Measurements from ENCODE around the gene FKBP2. TPM values are rescaled to one million over a fixed set of nuclear protein-coding genes. Genes with fewer than 3 reads are reported as not detected.

Gene FKBP2
- 124 to 151 TPM (median 130 TPM) in 5 replicates for total RNA-seq (2022; extraction: Qiagen RNA extraction)

GRCh38 chr11:64240435-64241240 lies at the start of gene FKBP2:
Gene FKBP2, plus strand, starts transcription at chr11:64241095. Its CDS starts 1,293 bp downstream, at chr11:64242388.

GRCh38 chr11:64206457-64207255 lies 34.2 kb upstream of the FKBP2 start, which contains the start of gene FERMT3:
Gene FERMT3, plus strand, starts transcription at chr11:64206721. Its CDS starts 644 bp downstream, at chr11:64207365.

GRCh38 chr11:64225608-64226506 lies 15.0 kb upstream of the FKBP2 start, which contains the start of the genes NUDT22 and TRPT1:
Gene NUDT22, plus strand, starts transcription at chr11:64226274. Its CDS starts 379 bp downstream, at chr11:64226653.
Gene TRPT1, minus strand, starts transcription at chr11:64226186. Its CDS starts 326 bp downstream, at chr11:64225860.

GRCh38 chr11:64230171-64230984 lies 10.5 kb upstream of the FKBP2 start, which contains the start of gene DNAJC4:
Gene DNAJC4, plus strand, starts transcription at chr11:64230548. Its CDS starts 307 bp downstream, at chr11:64230855.

GRCh38 chr11:64233913-64234586 lies 6.8 kb upstream of the FKBP2 start, which contains the start of gene VEGFB:
Gene VEGFB, plus strand, starts transcription at chr11:64234584. Its CDS starts 250 bp downstream, at chr11:64234834.

GRCh38 chr11:64246871-64247728 lies 6.2 kb downstream of the FKBP2 start, which contains the start of gene PPP1R14B:
Gene PPP1R14B, minus strand, starts transcription at chr11:64246943. Its CDS starts 270 bp downstream, at chr11:64246673.

GRCh38 chr11:64251016-64251752 lies 10.3 kb downstream of the FKBP2 start, which contains the start of gene PLCB3:
Gene PLCB3, plus strand, starts transcription at chr11:64251530. Its CDS starts 120 bp downstream, at chr11:64251650.

GRCh38 chr11:64284048-64284961 lies 43.4 kb downstream of the FKBP2 start, which contains the start of gene BAD:
Gene BAD, minus strand, starts transcription at chr11:64284665. Its CDS starts 297 bp downstream, at chr11:64284368.

GRCh38 chr11:64284962-64285884 lies 44.3 kb downstream of the FKBP2 start, which contains the start of gene GPR137:
Gene GPR137, plus strand, starts transcription at chr11:64285848. Its CDS starts 677 bp downstream, at chr11:64286525.

GRCh38 chr11:64291262-64291751 lies 50.4 kb downstream of the FKBP2 start, which contains the start of gene KCNK4:
Gene KCNK4, plus strand, starts transcription at chr11:64291302. Its CDS starts 1,717 bp downstream, at chr11:64293019.

Other genes starting within 250 kb of the FKBP2 start
- 0.03 to 0.10 TPM (median 0.06 TPM) in 4 of 5 replicates, not detected in the other for gene FLRT1, start 205.2 kb upstream of the FKBP2 start, total RNA-seq (2022; extraction: Qiagen RNA extraction)
- gene MACROD1, start 75.0 kb upstream of the FKBP2 start, total RNA-seq (2022; extraction: Qiagen RNA extraction), result 11.4 to 17.0 TPM (median 13.6 TPM) in 5 replicates
- gene STIP1, start 54.9 kb upstream of the FKBP2 start, total RNA-seq (2022; extraction: Qiagen RNA extraction), result 221 to 250 TPM (median 241 TPM) in 5 replicates
- gene FERMT3, start 34.4 kb upstream of the FKBP2 start, total RNA-seq (2022; extraction: Qiagen RNA extraction), result 0.52 to 2.3 TPM (median 1.5 TPM) in 5 replicates
- 19.7 to 25.1 TPM (median 23.2 TPM) in 5 replicates for gene TRPT1, start 14.9 kb upstream of the FKBP2 start, total RNA-seq (2022; extraction: Qiagen RNA extraction)
- 30.1 to 40.4 TPM (median 39.0 TPM) in 5 replicates for gene NUDT22, start 14.8 kb upstream of the FKBP2 start, total RNA-seq (2022; extraction: Qiagen RNA extraction)
- 17.3 to 22.9 TPM (median 19.6 TPM) in 5 replicates for gene DNAJC4, start 10.5 kb upstream of the FKBP2 start, total RNA-seq (2022; extraction: Qiagen RNA extraction)
- gene VEGFB, start 6.5 kb upstream of the FKBP2 start, total RNA-seq (2022; extraction: Qiagen RNA extraction), result 34.1 to 50.0 TPM (median 49.1 TPM) in 5 replicates
- 240 to 390 TPM (median 370 TPM) in 5 replicates for gene PPP1R14B, start 5.8 kb downstream of the FKBP2 start, total RNA-seq (2022; extraction: Qiagen RNA extraction)
- 16.0 to 22.8 TPM (median 20.0 TPM) in 5 replicates for gene PLCB3, start 10.4 kb downstream of the FKBP2 start, total RNA-seq (2022; extraction: Qiagen RNA extraction)
- gene BAD, start 43.6 kb downstream of the FKBP2 start, total RNA-seq (2022; extraction: Qiagen RNA extraction), result 72.9 to 96.6 TPM (median 94.9 TPM) in 5 replicates
- 31.9 to 53.0 TPM (median 47.6 TPM) in 5 replicates for gene GPR137, start 44.8 kb downstream of the FKBP2 start, total RNA-seq (2022; extraction: Qiagen RNA extraction)
- not detected in 5 replicates for gene KCNK4, start 50.2 kb downstream of the FKBP2 start, total RNA-seq (2022; extraction: Qiagen RNA extraction)
- gene CATSPERZ, start 59.3 kb downstream of the FKBP2 start, total RNA-seq (2022; extraction: Qiagen RNA extraction), result 1.7 to 2.7 TPM (median 2.4 TPM) in 5 replicates
- gene ESRRA, start 64.4 kb downstream of the FKBP2 start, total RNA-seq (2022; extraction: Qiagen RNA extraction), result 35.7 to 60.9 TPM (median 58.2 TPM) in 5 replicates
- 391 to 479 TPM (median 434 TPM) in 5 replicates for gene TRMT112, start 76.5 kb downstream of the FKBP2 start, total RNA-seq (2022; extraction: Qiagen RNA extraction)
- gene PRDX5, start 77.0 kb downstream of the FKBP2 start, total RNA-seq (2022; extraction: Qiagen RNA extraction), result 399 to 495 TPM (median 464 TPM) in 5 replicates
- 8.6 to 11.4 TPM (median 10.3 TPM) in 5 replicates for gene CCDC88B, start 99.1 kb downstream of the FKBP2 start, total RNA-seq (2022; extraction: Qiagen RNA extraction)
- gene RPS6KA4, start 118.1 kb downstream of the FKBP2 start, total RNA-seq (2022; extraction: Qiagen RNA extraction), result 46.3 to 68.4 TPM (median 63.4 TPM) in 5 replicates